ENCODE measurements around the gene MORC2. TPM values are rescaled to one million over a fixed set of nuclear protein-coding genes. Genes with fewer than 3 reads are reported as not detected.

Gene MORC2
- total RNA-seq, 2 experiments from 2014 or later = 22.9 to 35.6 TPM

DNA sequence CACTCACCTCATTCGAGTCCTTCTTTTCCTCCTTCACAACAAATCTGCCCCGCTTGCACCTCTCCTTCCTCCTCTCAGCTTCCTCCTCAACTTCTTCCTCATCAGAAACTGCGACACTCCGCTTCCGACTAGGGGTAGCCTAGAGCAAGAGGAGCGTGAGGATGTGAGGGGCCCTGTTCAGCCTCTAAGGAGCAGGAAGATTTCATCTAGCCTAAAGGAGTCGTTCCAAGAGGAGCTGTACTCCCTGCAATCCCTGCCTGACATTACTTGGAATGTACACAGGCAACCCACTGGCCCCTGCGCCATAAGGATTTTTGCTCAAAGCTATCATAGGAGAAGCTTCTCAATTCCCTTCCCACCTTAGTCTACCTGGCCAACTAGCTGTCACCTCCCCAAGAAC is 34.5 kb downstream of the MORC2 start:
- DNase-seq (ENCODE audit: low spot score) = no peak
- peaks cover 91% of the 10 kb centered on the region for H3K36me3 ChIP-seq (ENCODE audit: insufficient read depth, low read length)
- H3K4me1 ChIP-seq (ENCODE audit: insufficient read depth, low read length, poor library complexity, severe bottlenecking) = no peaks in the 10 kb centered on the region
- H2AFZ ChIP-seq (ENCODE audit: low read length) = no peak overlapping the region
- no peak overlapping the region for H3K4me3 ChIP-seq (ENCODE audit: low read depth, low read length, poor library complexity, severe bottlenecking)
- ChIA-PET CTCF (ENCODE audit: unreplicated experiment) (interaction anchor here (0.5 kb wide), 1 partner anchor 448 kb away, joined by 3 read pairs; no protein-coding TSS in a partner anchor), POLR2A (no interaction called here)
- no peaks in the 10 kb centered on the region for H3K9me2 ChIP-seq (ENCODE audit: insufficient read depth, low read length)
- H3K27ac ChIP-seq (ENCODE audit: low read depth, low read length, poor library complexity, severe bottlenecking) = no peak overlapping the region
- no peak overlapping the region for H3K4me2 ChIP-seq (ENCODE audit: low read length)
- intact Hi-C loops (cut with micrococcal nuclease; ENCODE audit: unreplicated experiment) = no loop called here
- TF ChIP-seq CTCF (conservative IDR thresholded peaks at IDR 0.05; ENCODE audit: low read length) (no peak), EZH2phosphoT487 (IDR thresholded peaks at IDR 0.05; ENCODE audit: borderline replicate concordance, low read depth, low read length) (no peak)
- no peaks in the 10 kb centered on the region for H4K20me1 ChIP-seq (ENCODE audit: insufficient read depth, low read length)
- BruUV-seq (replicated peaks) = no TSS peak
- no peaks in the 10 kb centered on the region for H3K9me3 ChIP-seq (ENCODE audit: low read length)
- H3K79me2 ChIP-seq (ENCODE audit: insufficient read depth, low read depth, low read length) = no peaks in the 10 kb centered on the region

- H3K36me3 ChIP-seq (ENCODE audit: insufficient read depth, low read length) = peaks cover 92% of the 10 kb centered on the region
Measured at GRCh38 chr22:30933457-30933856, 35.1 kb downstream of the MORC2 start.

More at GRCh38 chr22:30933457-30933856, 35.1 kb downstream of the MORC2 start:
- ChIA-PET POLR2A (no interaction called here), CTCF (ENCODE audit: unreplicated experiment) (no interaction called here)
- no TSS peak for BruUV-seq (replicated peaks)
- TF ChIP-seq CTCF (conservative IDR thresholded peaks at IDR 0.05; ENCODE audit: low read length) (no peak), EZH2phosphoT487 (IDR thresholded peaks at IDR 0.05; ENCODE audit: borderline replicate concordance, low read depth, low read length) (no peak)
- H4K20me1 ChIP-seq (ENCODE audit: insufficient read depth, low read length) = no peaks in the 10 kb centered on the region
- no peak for DNase-seq (ENCODE audit: low spot score)
- no peaks in the 10 kb centered on the region for H3K9me2 ChIP-seq (ENCODE audit: insufficient read depth, low read length)
- H3K4me3 ChIP-seq (ENCODE audit: low read depth, low read length, poor library complexity, severe bottlenecking) = no peak overlapping the region
- H3K79me2 ChIP-seq (ENCODE audit: insufficient read depth, low read depth, low read length) = no peaks in the 10 kb centered on the region
- H3K9me3 ChIP-seq (ENCODE audit: low read length) = no peaks in the 10 kb centered on the region
- intact Hi-C loops (cut with micrococcal nuclease; ENCODE audit: unreplicated experiment) = no loop called here
- no peaks in the 10 kb centered on the region for H3K4me1 ChIP-seq (ENCODE audit: insufficient read depth, low read length, poor library complexity, severe bottlenecking)
- no peak overlapping the region for H3K27ac ChIP-seq (ENCODE audit: low read depth, low read length, poor library complexity, severe bottlenecking)
- H2AFZ ChIP-seq (ENCODE audit: low read length) = no peak overlapping the region
- H3K4me2 ChIP-seq (ENCODE audit: low read length) = no peak overlapping the region
